Upper lobe of left lung (tissue), 6 donors: ENCODE data around the gene UNC45A. TPM values are rescaled to one million over a fixed set of nuclear protein-coding genes. Genes with fewer than 3 reads are reported as not detected.
A peak's percentile ranks its signal among the peaks of the same experiment; 100 is the strongest.
"Not testable (repeated sequence)": the region's sequence is repeated elsewhere in the genome, so short reads cannot be mapped to it uniquely, and the experiment has no call there.

Experiments
- ATAC-seq, 2 donors: fragments of 200-7000 bp; cut with Tn5 transposase; one replicate each; pipeline ENCODE4 v1.9.1; 2022; ENCODE audit warnings: mild to moderate bottlenecking in 2 of 2, moderate library complexity in 2 of 2; ENCODE audit not compliant: low FRiP score in 2 of 2
- DNase-seq, 2 donors: peaks; one replicate each; pipeline ENCODE4 v3.0.0-alpha.2; 2019 to 2020
- H3K27ac ChIP-seq, 4 donors: fragments of 200-600 bp; sonication (generic); one replicate each; pipeline ENCODE4 v1.5.1; 2016 to 2019
- H3K27me3 ChIP-seq, 4 donors: fragments of 200-600 bp; sonication (generic); one replicate each; pipeline ENCODE4 v1.5.1; 2017 to 2019
- H3K36me3 ChIP-seq, 4 donors: fragments of 200-600 bp; sonication (generic); one replicate each; pipeline ENCODE4 v1.5.1; 2016 to 2019
- H3K4me1 ChIP-seq, 4 donors: fragments of 200-600 bp; sonication (generic); one replicate each; pipeline ENCODE4 v1.5.1; 2018 to 2019
- H3K4me3 ChIP-seq, 4 donors: fragments of 200-600 bp; sonication (generic); one replicate each; pipeline ENCODE4 v1.5.1; 2017 to 2019; ENCODE audit warnings: mild to moderate bottlenecking in 2 of 4, moderate library complexity in 1 of 4
- H3K9me3 ChIP-seq, 4 donors: fragments of 200-600 bp; sonication (generic); one replicate each; pipeline ENCODE4 v1.5.1; 2018 to 2019
- CTCF ChIP-seq, 6 experiments: fragments of 450-650 bp in 4 of 6; fragments of 200-600 bp in 2 of 6; sonication (generic) in 2 of 6; IDR thresholded peaks; one replicate each; pipeline ENCODE4 v1.5.1; 2016 to 2019; ENCODE audit warnings: antibody characterized with exemption in 6 of 6
- EP300 ChIP-seq, 4 donors: sonication (generic); formaldehyde crosslinking; IDR thresholded peaks; one replicate each; pipeline ENCODE4 v1.5.1; 2017; ENCODE audit warnings: antibody characterized with exemption in 4 of 4, control low read depth in 2 of 4
- POLR2A ChIP-seq, 4 donors: fragments of 450-650 bp; IDR thresholded peaks; one replicate each; pipeline ENCODE4 v1.5.1; 2016 to 2017; ENCODE audit warnings: antibody characterized with exemption in 4 of 4, mild to moderate bottlenecking in 2 of 4
- POLR2AphosphoS5 ChIP-seq, 2 donors: sonication (generic); formaldehyde crosslinking; IDR thresholded peaks; one replicate each; pipeline ENCODE4 v1.5.1; 2017; ENCODE audit warnings: antibody characterized with exemption in 2 of 2
- WGBS, 2 donors: methylation state at CpG; one replicate each; pipeline ENCODE4 v1.1.5; 2017 to 2018; 5-methylcytosine and 5-hydroxymethylcytosine counted together
- total RNA-seq, 6 donors: library from RNA; depleted of rRNA in 4 of 6; stranded (reverse); fragments of >200 nt in 4 of 6; gene quantifications; one replicate each; pipeline versions ENCODE4 v1.1.0 to v1.2.1, GENCODE V29; 2016 to 2021
- donor health status: DM: no; HTN: no; CAD: no; lungs with moderate emphysema.
- donor health status: DM: no; HTN: yes; CAD: no; lungs with severe emphysema.

The UNC45A gene
- total RNA-seq, 6 donors from 2014 or later = 40.7 to 108 (median 61.9) TPM

GRCh38 chr15:90895571-90896117, 39.4 kb upstream of the UNC45A start:
- H3K27ac ChIP-seq = peak overlapping the region in 2 of 4 donors; percentile 14 to 43
- WGBS, 2 donors = 57 to 63% methylated on average over 8 to 10 of the region's 10 CpGs

GRCh38 chr15:90897131-90897655, 37.9 kb upstream of the UNC45A start:
- ATAC-seq = peak in 1 of 2 donors; percentile 20
- 88 to 89% methylated on average over 14 of the region's 14 CpGs for WGBS, 2 donors
- not testable (repeated sequence) for DNase-seq, H3K27me3 ChIP-seq, H3K4me3 ChIP-seq, H3K9me3 ChIP-seq, H3K27ac ChIP-seq
- Histone ChIP-seq H3K4me1 (peaks cover 5 to 12% (median 8%) of the 10 kb centered on the region in 4 donors), H3K36me3 (peaks cover 16 to 41% (median 35%) of the 10 kb centered on the region in 4 donors)

More at GRCh38 chr15:90895571-90896117, 39.4 kb upstream of the UNC45A start:
- H3K27me3 ChIP-seq = no peaks in the 10 kb centered on the region
- H3K9me3 ChIP-seq = no peaks in the 10 kb centered on the region
- no peak for ATAC-seq
- peaks cover 22 to 57% (median 51%) of the 10 kb centered on the region in 4 donors for H3K36me3 ChIP-seq
- H3K4me3 ChIP-seq = no peak overlapping the region
- DNase-seq = no peak
- TF ChIP-seq POLR2AphosphoS5 (IDR thresholded peaks at IDR 0.05) = peak; percentile 47 to 56
- no peak for TF ChIP-seq EP300 (IDR thresholded peaks at IDR 0.05)
- no peak for TF ChIP-seq POLR2A (IDR thresholded peaks at IDR 0.05)
- peak in 1 of 6 experiments; percentile 10 for TF ChIP-seq CTCF (IDR thresholded peaks at IDR 0.05)
- peaks cover 0 to 6% (median 3%) of the 10 kb centered on the region in 4 donors for H3K4me1 ChIP-seq

- H3K9me3 ChIP-seq = no peaks in the 10 kb centered on the region
- peak overlapping the region in 2 of 4 donors; percentile 86 to 93 for H3K4me3 ChIP-seq
- H3K27me3 ChIP-seq = no peaks in the 10 kb centered on the region
- ATAC-seq (no peak), DNase-seq (no peak)
- TF ChIP-seq POLR2A (IDR thresholded peaks at IDR 0.05) = no peak
- WGBS, 2 donors = 56 to 60% methylated on average over 14 of the region's 14 CpGs
- peaks cover 12 to 23% (median 16%) of the 10 kb centered on the region in 4 donors for H3K4me1 ChIP-seq
- H3K36me3 ChIP-seq = peaks cover 13 to 18% (median 17%) of the 10 kb centered on the region in 4 donors
- H3K27ac ChIP-seq = peak overlapping the region; percentile 93 to 97 (median 94)
Measured at GRCh38 chr15:90901175-90902039, 33.7 kb upstream of the UNC45A start.

GRCh38 chr15:90902040-90902839, 32.8 kb upstream of the UNC45A start:
- Histone ChIP-seq H3K27me3 (no peaks in the 10 kb centered on the region), H3K36me3 (peaks cover 20 to 26% (median 25%) of the 10 kb centered on the region in 4 donors), H3K9me3 (no peaks in the 10 kb centered on the region), H3K27ac (peak overlapping the region; percentile 93 to 97 (median 94)), H3K4me1 (peaks cover 12 to 23% (median 16%) of the 10 kb centered on the region in 4 donors), H3K4me3 (peak overlapping the region; percentile 44 to 93 (median 86))
- WGBS, 2 donors = 0 to 1% methylated on average over 8 to 41 of the region's 71 CpGs
- peak; percentile 90 to 95 for DNase-seq
- ATAC-seq = peak; percentile 92 to 96
- TF ChIP-seq POLR2A (IDR thresholded peaks at IDR 0.05) = peak in 3 of 4 donors; percentile 41 to 76 (median 56)
- TF ChIP-seq EP300 (IDR thresholded peaks at IDR 0.05) = no peak
- peak; percentile 51 to 53 for TF ChIP-seq POLR2AphosphoS5 (IDR thresholded peaks at IDR 0.05)
- TF ChIP-seq CTCF (IDR thresholded peaks at IDR 0.05) = peak; percentile 56 to 92 (median 82)

- peak; percentile 74 to 94 for DNase-seq
- H3K27me3 ChIP-seq = no peaks in the 10 kb centered on the region
- peaks cover 12 to 23% (median 16%) of the 10 kb centered on the region in 4 donors for H3K4me1 ChIP-seq
- WGBS, 2 donors = 2 to 3% methylated on average over 14 to 27 of the region's 81 CpGs
- H3K27ac ChIP-seq = peak within 1 kb of the TSS; percentile 93 to 97 (median 94)
- ATAC-seq = peak; percentile 75 to 80
- H3K36me3 ChIP-seq = peaks cover 29 to 34% (median 32%) of the 10 kb centered on the region in 4 donors
- H3K4me3 ChIP-seq = peak within 1 kb of the TSS; percentile 70 to 93 (median 86)
- H3K9me3 ChIP-seq = no peaks in the 10 kb centered on the region
- TF ChIP-seq POLR2A (IDR thresholded peaks at IDR 0.05) (peak in 3 of 4 donors; percentile 23 to 69 (median 47)), POLR2AphosphoS5 (IDR thresholded peaks at IDR 0.05) (peak in 1 of 2 donors; percentile 67), EP300 (IDR thresholded peaks at IDR 0.05) (no peak)
Measured at GRCh38 chr15:90902840-90903732, 32.0 kb upstream of the UNC45A start, which contains the start of gene MAN2A2. Gene MAN2A2, plus strand, starts transcription at chr15:90903302. Its CDS starts 906 bp downstream, at chr15:90904208.
